Measurements from ENCODE around the gene VAPB. TPM values are rescaled to one million over a fixed set of nuclear protein-coding genes. Genes with fewer than 3 reads are reported as not detected.

Gene VAPB
- total and polyA plus RNA-seq, 10 donors: 11.2 to 32.5 (median 23.3) TPM

DNA sequence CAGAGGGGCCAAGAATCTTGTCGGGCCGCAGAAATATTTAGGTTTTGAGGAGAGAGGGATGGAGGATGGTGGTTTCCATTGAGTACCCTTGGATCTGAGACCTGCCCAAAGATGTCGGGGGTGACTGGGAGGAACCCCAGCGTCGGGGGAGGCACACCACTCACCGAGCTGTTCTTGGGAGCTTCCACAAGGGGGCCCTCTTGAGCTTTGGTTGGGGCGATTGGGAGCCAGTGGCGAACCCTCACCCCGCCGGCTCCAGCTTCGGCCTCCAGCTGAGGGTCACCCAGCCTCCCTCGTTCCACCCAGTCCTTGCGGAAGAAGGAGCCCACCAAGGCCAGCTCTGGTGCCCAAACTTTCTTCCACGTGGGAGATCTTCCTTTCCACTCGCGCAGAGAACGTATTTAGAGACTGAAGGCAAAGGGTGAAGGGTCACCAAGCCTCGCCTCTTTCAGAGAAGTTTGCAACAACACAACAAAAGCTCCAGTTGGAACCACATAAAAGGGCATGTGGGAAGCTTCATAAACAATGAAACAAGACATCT, 92.5 kb downstream of the VAPB start:
- Histone ChIP-seq H3K4me1 (no peaks in the 10 kb centered on the region), H3K36me3 (no peaks in the 10 kb centered on the region), H3K4me3 (no peak overlapping the region), H3K27me3 (replicated peaks in 1 of 7) (peaks cover 0 to 10% (median 0%) of the 10 kb centered on the region in 7 donors), H3K27ac (no peak overlapping the region), H3K9me3 (peaks cover 0 to 44% (median 36%) of the 10 kb centered on the region in 8 donors)
- no peak for DNase-seq
- intact Hi-C loops (cut with DNase I; ENCODE audit: low total_unique reads): no loop called here
- TF ChIP-seq, protein P1, sequence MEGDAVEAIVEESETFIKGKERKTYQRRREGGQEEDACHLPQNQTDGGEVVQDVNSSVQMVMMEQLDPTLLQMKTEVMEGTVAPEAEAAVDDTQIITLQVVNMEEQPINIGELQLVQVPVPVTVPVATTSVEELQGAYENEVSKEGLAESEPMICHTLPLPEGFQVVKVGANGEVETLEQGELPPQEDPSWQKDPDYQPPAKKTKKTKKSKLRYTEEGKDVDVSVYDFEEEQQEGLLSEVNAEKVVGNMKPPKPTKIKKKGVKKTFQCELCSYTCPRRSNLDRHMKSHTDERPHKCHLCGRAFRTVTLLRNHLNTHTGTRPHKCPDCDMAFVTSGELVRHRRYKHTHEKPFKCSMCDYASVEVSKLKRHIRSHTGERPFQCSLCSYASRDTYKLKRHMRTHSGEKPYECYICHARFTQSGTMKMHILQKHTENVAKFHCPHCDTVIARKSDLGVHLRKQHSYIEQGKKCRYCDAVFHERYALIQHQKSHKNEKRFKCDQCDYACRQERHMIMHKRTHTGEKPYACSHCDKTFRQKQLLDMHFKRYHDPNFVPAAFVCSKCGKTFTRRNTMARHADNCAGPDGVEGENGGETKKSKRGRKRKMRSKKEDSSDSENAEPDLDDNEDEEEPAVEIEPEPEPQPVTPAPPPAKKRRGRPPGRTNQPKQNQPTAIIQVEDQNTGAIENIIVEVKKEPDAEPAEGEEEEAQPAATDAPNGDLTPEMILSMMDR (IDR thresholded peaks at IDR 0.05 in 8 of 11, conservative IDR thresholded peaks at IDR 0.05 in 3 of 11): peak in 8 of 11 experiments; percentile 17 to 68 (median 44)
- no peak for TF ChIP-seq POLR2AphosphoS5 (IDR thresholded peaks at IDR 0.05)
- TF ChIP-seq POLR2A (IDR thresholded peaks at IDR 0.05): no peak
- 22 to 32% (median 28%) methylated on average over 18 of the region's 18 CpGs for WGBS, 5 donors

DNA sequence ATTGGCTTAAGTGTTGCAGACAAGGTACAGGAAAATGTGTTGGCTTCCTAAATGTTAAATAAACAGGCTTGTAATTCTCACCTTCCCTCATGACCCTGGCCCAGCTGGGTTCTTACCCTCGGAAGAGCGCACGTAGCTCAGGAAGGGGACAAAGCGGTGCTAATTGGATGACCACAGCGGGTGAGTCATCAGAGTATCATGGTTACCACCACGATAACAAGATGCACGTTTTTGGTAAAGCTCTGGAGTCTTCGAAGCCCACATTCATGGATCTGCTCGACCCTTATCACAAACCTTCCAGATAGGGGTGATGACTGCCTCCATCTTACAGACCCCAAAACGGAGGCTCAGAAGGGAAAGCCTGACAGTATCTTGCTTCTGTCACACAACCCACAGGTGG, 93.4 kb downstream of the VAPB start:
- H3K9me3 ChIP-seq: peaks cover 0 to 49% (median 41%) of the 10 kb centered on the region in 8 donors
- 75 to 85% (median 78%) methylated on average over 10 of the region's 10 CpGs for WGBS, 5 donors
- H3K36me3 ChIP-seq: no peaks in the 10 kb centered on the region
- intact Hi-C loops (cut with DNase I; ENCODE audit: low total_unique reads): no loop called here
- H3K27me3 ChIP-seq (replicated peaks in 1 of 7): peaks cover 0 to 10% (median 0%) of the 10 kb centered on the region in 7 donors
- H3K4me1 ChIP-seq: no peaks in the 10 kb centered on the region
- H3K4me3 ChIP-seq: no peak overlapping the region
- TF ChIP-seq, protein P1 (IDR thresholded peaks at IDR 0.05 in 8 of 11, conservative IDR thresholded peaks at IDR 0.05 in 3 of 11): no peak
- TF ChIP-seq POLR2A (IDR thresholded peaks at IDR 0.05) (no peak), POLR2AphosphoS5 (IDR thresholded peaks at IDR 0.05) (no peak)
- H3K27ac ChIP-seq: no peak overlapping the region
- no peak for DNase-seq

DNA sequence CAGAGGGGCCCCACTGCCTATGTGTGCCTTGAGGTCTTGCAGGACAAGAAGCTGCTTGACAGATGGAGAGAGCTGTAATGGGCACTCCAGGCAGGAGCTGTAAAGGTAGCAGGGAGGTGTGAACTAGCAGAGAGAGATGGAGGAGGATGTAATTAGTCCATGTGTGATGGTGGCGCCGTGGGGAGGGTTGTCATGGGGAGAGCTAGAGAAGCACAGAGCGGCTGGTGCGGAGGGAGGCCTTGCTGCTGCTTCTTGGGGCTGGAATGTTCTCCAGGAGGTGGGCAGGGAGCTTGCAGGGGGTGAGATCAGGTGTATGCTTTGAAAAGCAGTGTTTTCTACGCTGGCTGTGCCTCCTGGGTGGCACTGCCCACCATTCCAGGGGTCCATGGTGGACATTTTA, 94.0 kb downstream of the VAPB start:
- whole genome bisulfite sequencing, 5 donors: 66 to 82% (median 78%) methylated on average over 5 of the region's 5 CpGs
- H3K27ac ChIP-seq: no peak overlapping the region
- H3K4me1 ChIP-seq: no peaks in the 10 kb centered on the region
- intact Hi-C loops (cut with DNase I; ENCODE audit: low total_unique reads): no loop called here
- peaks cover 0 to 12% (median 0%) of the 10 kb centered on the region in 7 donors for H3K27me3 ChIP-seq (replicated peaks in 1 of 7)
- TF ChIP-seq POLR2A (IDR thresholded peaks at IDR 0.05) (no peak), POLR2AphosphoS5 (IDR thresholded peaks at IDR 0.05) (no peak)
- TF ChIP-seq, protein P1 (IDR thresholded peaks at IDR 0.05 in 8 of 11, conservative IDR thresholded peaks at IDR 0.05 in 3 of 11): no peak
- peaks cover 0 to 49% (median 36%) of the 10 kb centered on the region in 8 donors for H3K9me3 ChIP-seq
- H3K36me3 ChIP-seq: no peaks in the 10 kb centered on the region
- DNase-seq: no peak
- H3K4me3 ChIP-seq: no peak overlapping the region

DNA sequence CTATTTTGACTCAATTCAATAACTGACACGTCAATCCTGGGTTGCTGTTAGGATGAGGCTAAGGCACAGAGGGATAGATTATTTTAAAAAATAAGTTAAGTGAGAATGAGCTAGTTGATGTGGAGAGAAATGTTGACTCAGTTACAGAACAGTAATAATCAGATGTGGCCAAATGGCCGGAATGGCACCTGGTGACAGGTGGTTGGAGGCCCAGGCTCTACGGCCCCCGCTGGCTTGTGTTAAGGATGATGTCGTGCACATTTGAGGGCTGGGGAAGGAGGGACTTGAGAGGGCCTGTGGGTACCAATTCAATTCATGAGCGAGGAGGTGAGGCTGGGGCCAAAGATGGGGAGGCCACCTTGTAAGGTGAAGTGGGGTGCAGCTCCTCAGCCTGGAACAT, 94.4 kb downstream of the VAPB start:
- Histone ChIP-seq H3K27me3 (replicated peaks in 1 of 7) (peaks cover 0 to 12% (median 0%) of the 10 kb centered on the region in 7 donors), H3K4me3 (no peak overlapping the region), H3K36me3 (no peaks in the 10 kb centered on the region), H3K9me3 (peaks cover 0 to 49% (median 32%) of the 10 kb centered on the region in 8 donors), H3K27ac (no peak overlapping the region), H3K4me1 (no peaks in the 10 kb centered on the region)
- intact Hi-C loops (cut with DNase I; ENCODE audit: low total_unique reads): no loop called here
- DNase-seq: no peak
- 81 to 91% (median 90%) methylated on average over 6 of the region's 6 CpGs for WGBS, 5 donors
- TF ChIP-seq POLR2AphosphoS5 (IDR thresholded peaks at IDR 0.05): no peak
- TF ChIP-seq POLR2A (IDR thresholded peaks at IDR 0.05): no peak
- TF ChIP-seq, protein P1 (IDR thresholded peaks at IDR 0.05 in 8 of 11, conservative IDR thresholded peaks at IDR 0.05 in 3 of 11): no peak
